ENCODE data around the gene PLXNA4.

DNA sequence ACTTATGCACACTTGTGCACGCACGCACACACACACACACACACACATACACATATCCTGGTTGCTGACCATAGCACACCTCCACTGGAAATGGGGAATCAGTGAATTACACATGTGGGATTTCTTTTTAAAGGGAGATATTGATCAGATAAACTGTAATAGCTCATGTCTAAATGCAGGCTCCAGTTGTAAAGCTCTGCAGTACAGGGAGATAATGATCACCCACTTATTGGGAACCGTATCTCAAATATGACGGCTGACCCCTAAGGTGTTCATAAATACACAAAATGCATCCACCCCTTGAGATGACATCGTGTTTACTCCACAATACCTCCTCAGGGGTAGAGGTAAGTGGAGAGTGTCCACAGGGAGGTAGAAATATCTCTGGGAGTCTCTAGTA is 79.2 kb downstream of the PLXNA4 start:
- no peak for TF ChIP-seq POLR2A (IDR thresholded peaks at IDR 0.05)
- TF ChIP-seq, protein P1, sequence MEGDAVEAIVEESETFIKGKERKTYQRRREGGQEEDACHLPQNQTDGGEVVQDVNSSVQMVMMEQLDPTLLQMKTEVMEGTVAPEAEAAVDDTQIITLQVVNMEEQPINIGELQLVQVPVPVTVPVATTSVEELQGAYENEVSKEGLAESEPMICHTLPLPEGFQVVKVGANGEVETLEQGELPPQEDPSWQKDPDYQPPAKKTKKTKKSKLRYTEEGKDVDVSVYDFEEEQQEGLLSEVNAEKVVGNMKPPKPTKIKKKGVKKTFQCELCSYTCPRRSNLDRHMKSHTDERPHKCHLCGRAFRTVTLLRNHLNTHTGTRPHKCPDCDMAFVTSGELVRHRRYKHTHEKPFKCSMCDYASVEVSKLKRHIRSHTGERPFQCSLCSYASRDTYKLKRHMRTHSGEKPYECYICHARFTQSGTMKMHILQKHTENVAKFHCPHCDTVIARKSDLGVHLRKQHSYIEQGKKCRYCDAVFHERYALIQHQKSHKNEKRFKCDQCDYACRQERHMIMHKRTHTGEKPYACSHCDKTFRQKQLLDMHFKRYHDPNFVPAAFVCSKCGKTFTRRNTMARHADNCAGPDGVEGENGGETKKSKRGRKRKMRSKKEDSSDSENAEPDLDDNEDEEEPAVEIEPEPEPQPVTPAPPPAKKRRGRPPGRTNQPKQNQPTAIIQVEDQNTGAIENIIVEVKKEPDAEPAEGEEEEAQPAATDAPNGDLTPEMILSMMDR (IDR thresholded peaks at IDR 0.05) = no peak
